Measurements from ENCODE around the gene FGF12.

DNA sequence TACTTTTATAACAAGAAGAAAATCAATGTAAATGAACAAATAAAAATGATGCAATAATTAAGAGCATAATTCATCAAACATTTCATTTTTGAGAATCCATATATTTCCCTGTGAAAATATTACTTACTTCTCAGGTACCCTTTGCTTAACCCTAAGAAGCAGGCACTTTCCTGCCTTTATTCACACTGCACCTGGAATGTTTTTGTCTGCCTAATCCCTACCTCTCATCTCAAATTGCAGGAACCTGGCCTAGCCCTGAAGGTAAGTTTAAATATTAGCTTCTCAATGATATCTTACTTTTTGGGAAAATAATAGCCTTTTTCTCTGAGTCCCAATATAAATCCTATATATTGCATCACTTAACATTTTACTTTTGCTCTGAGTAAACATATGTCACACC lies 559.1 kb downstream of the FGF12 start:
- TF ChIP-seq CTCF (IDR thresholded peaks at IDR 0.05 in 4 of 5, conservative IDR thresholded peaks at IDR 0.05 in 1 of 5) (no peak), POLR2A (IDR thresholded peaks at IDR 0.05) (no peak)
